Measurements from ENCODE around the gene LINGO4.
"Not testable (repeated sequence)": the region's sequence is repeated elsewhere in the genome, so short reads cannot be mapped to it uniquely, and the experiment has no call there.

LINGO4 gene

DNA sequence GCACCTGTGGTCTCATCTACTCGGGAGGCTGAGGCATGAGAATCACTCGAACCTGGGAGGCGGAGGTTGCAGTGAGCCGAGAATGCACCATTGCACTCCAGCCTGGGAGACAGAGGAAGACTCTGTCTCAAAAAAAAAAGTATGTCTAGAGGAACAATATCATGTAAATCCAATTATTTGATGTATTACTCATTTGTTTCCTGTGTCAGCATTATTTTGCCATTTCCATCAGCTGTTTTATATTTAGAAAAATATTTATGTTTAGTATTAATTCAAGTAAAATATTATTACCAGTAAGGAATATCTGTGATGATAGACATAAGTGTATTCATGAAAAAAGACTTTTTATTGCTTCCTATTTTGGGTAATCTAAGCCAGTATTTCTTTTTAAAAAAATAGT is 27.9 kb downstream of the LINGO4 start:
- no peak for DNase-seq

DNA sequence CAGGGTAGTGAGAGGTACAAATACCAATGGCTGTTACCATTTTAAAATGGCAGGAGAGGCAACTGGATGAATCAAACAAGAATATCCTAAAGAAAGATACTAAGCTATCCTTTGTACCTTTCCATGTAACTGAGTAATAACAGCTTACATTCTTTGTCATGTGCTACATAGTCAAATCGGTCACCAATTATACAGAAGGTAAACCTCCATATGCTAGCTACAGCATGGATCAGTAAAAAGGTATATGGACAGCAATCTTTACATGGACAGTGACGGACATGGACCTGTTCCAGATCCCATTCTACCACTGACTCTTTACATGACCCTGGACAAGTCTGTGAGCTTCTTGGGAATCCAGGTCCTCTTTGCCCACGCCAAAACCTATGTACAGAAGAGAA is 28.6 kb downstream of the LINGO4 start:
- no peak for DNase-seq

DNA sequence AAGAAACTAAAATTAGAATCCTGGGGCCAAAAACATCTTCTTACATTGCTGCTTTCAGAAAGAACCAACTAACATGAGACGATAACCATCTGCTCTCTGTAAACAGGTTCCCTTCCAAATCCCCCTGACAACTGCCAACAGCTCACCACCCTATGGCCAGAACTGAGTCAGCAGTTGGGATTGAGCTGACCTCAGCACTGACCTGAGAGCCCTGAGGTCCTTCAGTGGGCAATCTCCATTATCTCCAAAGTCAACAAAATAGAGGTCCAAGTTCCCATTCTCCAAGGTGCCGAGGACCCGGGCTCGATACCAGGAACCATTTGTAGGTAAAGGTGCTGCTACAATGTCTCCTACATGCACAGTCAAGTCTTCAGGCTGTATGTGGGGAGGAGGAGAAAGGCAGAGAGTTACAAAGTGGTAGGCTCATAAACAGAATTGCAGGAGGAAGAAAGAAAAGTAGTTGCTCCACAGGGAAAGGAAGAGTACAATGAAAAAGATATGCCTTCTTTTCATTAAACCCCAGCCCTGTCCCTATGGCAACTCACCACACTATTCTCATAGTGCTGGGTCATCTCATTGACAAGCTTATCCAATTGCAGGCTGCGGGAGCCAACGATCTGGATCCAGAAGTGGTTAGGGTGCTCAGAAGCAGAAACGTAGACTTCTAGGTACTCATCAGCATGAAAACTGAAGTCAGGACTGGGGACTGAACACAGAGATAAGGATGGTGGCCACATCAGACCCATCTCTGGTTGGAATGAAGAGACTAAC is 29.1 kb downstream of the LINGO4 start:
- DNase-seq: no peak

DNA sequence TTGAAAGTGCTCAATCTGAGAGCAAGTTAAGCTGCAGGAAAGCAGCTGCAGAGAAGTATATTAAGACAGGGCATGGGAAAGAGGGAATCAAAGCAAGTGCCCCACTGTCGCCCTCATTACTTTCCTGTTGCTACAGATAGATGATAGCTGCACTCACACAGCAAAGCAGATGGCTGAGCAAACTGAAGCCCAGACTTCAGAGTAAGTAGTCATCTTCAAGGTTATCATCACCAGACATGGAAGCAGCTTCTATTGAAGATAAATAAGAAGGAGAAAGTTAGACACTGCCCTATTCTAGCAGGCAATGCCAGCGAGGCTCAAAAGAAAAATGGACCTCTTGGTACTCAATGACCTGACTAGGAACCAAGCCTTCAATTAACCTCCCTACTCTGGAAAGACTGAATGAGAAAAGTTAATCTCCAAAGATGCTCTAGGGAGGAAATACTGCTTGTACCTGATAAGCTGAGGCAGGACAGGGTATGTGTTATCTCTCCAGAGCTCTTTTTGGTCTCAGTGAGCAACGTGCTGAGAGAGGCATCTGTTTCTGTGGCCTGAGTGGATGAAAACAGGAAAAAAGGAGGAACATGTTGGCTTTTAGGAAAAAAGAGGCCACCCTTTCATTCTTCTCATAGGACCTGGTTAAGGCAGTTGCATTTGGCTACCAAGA is 30.8 kb downstream of the LINGO4 start:
- no peak for DNase-seq

DNA sequence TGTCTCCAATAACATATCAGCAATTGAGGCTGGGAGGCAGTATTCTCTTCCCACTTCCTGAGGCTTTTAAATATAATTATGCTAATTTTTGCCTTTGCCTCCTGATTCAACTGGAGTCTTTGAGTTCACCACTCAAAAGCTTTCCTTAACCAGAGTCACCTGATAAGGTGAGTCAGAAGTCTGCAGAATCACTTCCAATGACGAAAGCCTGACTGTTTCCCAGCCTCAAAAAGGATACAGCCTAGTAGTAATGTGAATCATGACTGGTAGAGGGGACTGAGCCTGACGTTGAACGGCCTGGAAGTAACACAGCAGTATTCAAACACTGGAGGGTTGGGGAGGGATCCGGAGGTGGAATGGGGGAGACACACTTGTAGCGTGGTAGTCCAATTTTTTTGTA is 31.5 kb downstream of the LINGO4 start:
- no peak for DNase-seq

DNA sequence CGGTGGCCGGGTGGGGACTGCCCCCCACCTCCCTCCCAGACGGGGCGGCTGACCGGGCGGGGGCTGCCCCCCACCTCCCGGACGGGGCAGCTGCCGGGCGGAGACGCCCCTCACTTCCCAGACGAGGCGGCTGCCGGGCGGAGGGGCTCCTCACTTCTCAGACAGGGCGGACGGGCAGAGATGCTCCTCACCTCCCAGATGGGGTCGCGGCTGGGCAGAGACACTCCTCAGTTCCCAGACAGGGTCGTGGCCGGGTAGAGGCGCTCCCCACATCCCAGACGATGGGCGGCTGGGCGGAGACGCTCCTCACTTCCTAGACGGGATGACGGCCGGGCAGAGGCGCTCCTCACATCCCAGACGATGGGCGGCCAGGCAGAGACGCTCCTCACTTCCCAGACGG is 35.9 kb downstream of the LINGO4 start:
- DNase-seq: not testable (repeated sequence)

DNA sequence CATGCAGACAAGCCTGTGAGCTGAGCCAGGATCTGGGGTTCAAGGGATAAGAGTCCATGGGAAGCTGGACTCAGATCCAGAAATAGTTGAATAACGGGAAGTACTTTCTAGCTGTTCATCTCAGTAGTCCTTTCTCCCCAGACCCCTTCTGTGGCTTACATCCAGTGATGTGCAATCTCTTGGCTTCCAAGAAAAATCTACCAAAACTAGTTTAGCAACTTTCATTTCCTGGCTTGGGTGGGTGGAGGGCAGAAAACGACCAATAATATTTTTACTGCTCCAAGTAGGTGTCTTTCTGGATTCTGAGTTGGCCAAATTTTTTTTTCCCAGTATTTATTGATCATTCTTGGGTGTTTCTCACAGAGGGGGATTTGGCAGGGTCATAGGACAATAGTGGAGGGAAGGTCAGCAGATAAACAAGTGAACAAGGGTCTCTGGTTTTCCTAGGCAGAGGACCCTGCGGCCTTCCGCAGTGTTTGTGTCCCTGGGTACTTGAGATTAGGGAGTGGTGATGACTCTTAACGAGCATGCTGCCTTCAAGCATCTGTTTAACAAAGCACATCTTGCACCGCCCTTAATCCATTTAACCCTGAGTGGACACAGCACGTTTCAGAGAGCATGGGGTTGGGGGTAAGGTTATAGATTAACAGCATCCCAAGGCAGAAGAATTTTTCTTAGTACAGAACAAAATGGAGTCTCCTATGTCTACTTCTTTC is 36.7 kb downstream of the LINGO4 start:
- not testable (repeated sequence) for DNase-seq

DNA sequence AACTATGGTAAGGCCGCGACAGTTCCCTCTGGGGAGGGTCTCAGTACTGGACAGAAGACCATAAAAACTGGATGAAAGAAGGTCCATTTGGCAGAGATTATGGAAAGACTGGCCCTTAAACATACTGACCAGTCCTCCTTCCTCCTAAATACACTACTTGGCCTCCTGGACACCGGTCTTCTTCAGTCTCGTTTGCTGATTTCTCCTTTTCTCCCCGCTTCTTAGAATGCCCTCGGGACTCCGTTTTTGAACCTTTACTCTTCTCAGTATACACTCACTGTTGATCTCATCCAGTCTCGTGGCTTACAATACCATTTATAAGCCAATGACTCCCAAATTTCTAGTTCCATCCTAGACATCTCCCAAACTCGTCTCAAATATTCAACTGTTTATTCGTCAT is 41.2 kb downstream of the LINGO4 start:
- no peak for DNase-seq

DNA sequence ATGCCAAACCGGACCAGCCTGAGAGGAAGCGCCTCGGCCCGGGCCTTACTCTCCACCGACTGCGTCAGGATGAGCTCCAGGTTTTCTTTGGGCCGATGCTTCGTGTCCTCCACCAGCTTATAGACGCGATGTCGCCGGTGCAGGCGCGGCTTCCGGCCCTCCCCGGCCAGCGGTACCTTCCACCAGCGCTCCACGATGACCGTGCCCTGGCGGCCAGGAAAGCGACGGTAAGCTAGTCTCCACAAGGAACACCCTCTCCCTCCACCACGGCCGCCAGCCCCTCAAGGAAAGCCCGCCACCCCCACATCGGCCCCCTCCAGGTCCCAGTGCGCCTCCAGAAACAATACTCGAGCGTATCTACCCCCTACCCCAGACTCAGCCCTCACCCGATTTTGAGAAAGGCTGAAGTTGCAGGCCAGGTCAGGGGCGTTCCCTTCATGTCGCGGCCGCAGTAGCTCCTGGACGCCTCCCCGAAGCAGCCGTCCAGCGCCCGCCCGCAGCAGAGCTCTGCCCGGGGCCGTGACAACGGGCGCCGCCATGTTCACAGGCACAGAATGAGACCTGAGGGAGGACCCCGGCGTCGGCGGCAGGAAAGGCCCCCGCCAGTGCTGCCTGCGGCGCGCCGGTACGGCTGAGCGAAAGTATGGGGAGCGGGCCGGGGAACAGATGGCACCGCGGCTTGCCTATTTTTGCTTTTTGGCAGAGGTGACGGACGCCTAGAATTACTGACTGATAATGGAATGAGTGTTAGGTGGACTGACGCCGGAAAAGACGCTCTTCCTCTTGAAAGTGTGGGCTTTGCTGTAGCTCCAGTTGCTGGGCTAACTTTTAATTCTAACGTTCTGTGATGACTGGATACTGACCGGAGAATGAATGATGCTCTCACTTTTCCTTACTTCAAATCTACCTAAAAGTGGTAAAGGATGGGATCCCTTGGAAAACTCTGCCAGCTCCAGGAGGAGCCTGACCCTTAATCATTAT is 42.0 kb downstream of the LINGO4 start, which contains the start of gene MRPL9:
Gene MRPL9 (minus strand): TSS at position 556 of the 981 bp plus-strand sequence. CDS start 17 bp downstream, at position 539.
- DNase-seq: peak; percentile 85

DNA sequence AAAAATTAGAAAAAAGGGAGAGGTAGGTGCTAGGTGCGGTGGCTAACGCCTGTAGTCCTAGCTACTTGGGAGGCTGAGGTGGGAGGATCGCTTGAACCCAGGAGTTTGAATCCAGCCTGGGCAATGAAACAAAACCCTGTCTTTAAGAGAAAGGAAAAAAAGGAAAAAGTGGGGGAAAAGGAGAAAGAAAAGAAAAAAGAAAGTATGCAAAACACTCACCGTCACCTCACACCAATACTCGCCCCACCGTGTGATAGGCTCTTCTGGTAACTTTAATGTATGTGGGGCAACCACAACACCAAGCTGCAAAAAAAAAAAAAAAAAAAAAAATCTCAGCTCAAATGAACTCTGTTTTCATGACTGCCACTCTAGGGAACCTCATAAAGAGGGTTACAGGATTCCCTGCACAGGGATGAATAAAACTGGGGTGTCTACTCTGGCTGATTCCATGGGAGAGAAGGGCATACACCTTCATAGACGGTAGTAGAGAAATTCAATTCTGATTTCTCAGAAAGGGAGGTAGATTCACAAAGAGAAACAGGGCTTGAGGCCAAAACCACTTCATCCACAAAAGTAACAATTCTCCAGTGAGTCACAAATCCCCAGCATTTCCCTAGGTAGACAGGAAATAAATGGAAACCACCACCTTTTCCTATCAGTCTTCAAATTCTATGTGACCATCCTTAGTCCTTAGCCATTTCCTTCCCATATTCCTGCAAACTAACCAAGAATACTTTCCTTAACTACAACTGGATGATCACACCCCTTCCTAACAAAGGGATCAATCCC is 44.4 kb downstream of the LINGO4 start:
- no peak for DNase-seq

DNA sequence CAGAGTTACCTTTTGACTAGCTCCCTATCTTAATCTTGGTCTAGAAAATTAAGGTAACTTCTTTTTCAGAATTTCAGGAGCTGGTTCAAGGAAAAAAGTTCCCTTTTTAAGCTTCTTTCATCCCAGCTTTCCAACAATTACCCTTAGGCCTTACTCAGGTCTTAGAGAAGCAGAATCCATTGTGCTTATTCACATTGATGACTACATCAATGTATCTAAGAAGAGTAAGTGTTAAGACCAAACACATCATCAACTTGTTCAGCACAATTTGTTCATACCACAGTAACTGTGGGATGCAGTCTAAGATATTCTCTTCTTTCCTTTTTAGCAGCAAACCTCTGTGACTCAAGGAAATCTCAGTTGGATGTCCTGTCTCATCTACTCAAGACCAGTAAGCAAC is 46.0 kb downstream of the LINGO4 start:
- no peak for DNase-seq

DNA sequence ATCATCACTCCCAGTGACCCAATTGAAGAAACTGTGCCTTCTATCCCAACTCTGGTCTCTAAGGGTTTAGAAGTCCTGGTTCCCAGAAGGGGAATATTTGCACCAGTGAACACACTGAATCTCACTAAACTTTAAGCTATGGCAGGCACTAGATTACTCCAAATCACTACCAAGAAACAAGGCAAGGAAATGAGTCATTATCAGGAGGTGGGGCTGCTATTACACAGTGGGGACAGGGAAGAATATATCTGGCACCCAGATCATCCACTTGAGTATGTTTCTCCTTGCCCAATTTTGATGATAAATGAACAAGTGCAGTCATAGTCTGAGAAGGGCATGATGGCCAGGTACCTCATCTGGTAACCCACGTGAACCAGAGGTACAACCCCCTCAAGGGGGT is 48.9 kb downstream of the LINGO4 start:
- no peak for DNase-seq

All from activated CD4-positive, CD25-positive, alpha-beta regulatory T cell treated with anti-CD3 and anti-CD28 coated beads, Interleukin-2, amount 50 U/mL, for 72 hours (primary cell).